GM20000 (cell line): ENCODE measurements around the gene PAK3.

ENCODE experiments used
- DNase-seq: peaks from one replicate; pipeline ENCODE4 v3.0.0; 2012; ENCODE audit warnings: low spot score
- CTCF ChIP-seq: IDR thresholded peaks from 2 replicates; pipeline ENCODE4 v1.5.1; 2012; ENCODE audit warnings: mild to moderate bottlenecking, control low read depth; ENCODE audit errors: extremely low read depth, missing control alignments

PAK3 gene

GRCh38 chrX:111114806-111115205, 18.8 kb downstream of the PAK3 start:
- DNase-seq, result no peak
- TF ChIP-seq CTCF, result no peak

- TF ChIP-seq CTCF, result no peak
- DNase-seq, result no peak
Measured at GRCh38 chrX:111116666-111117065, 20.7 kb downstream of the PAK3 start.

- no peak for DNase-seq
- TF ChIP-seq CTCF, result no peak
Measured at GRCh38 chrX:111119341-111119740, 23.4 kb downstream of the PAK3 start.

- no peak for DNase-seq
- no peak for TF ChIP-seq CTCF
Measured at GRCh38 chrX:111123125-111123524, 27.1 kb downstream of the PAK3 start.

GRCh38 chrX:111123606-111124179, 27.7 kb downstream of the PAK3 start:
- TF ChIP-seq CTCF, result no peak
- no peak for DNase-seq

- TF ChIP-seq CTCF, result no peak
- DNase-seq, result no peak
Measured at GRCh38 chrX:111124418-111124817, 28.4 kb downstream of the PAK3 start.

GRCh38 chrX:111127038-111127437, 31.0 kb downstream of the PAK3 start:
- TF ChIP-seq CTCF, result no peak
- DNase-seq, result no peak
